Gastroesophageal sphincter (tissue), 4 donors: ENCODE data around the gene SPCS2. TPM values are rescaled to one million over a fixed set of nuclear protein-coding genes. Genes with fewer than 3 reads are reported as not detected.

ENCODE experiments used
- ATAC-seq: fragments of 150-250 bp; one replicate; pipeline ENCODE4 v1.9.1; 2016; ENCODE audit warnings: mild to moderate bottlenecking, moderate library complexity
- H3K27ac ChIP-seq, 4 donors: fragments of 200-600 bp; sonication (generic) in 3 of 4; 1 replicate in 3 of 4; 2 replicates in 1 of 4; pipeline ENCODE4 v1.5.1; 2016 to 2019
- H3K27me3 ChIP-seq: fragments of 200-600 bp; sonication (generic); one replicate; pipeline ENCODE4 v1.5.1; 2019
- H3K36me3 ChIP-seq, 2 donors: fragments of 200-600 bp; sonication (generic); one replicate each; pipeline ENCODE4 v1.5.1; 2019; ENCODE audit warnings: control low read depth in 1 of 2
- H3K4me1 ChIP-seq, 3 donors: fragments of 200-600 bp; sonication (generic); 1 replicate in 2 of 3; 2 replicates in 1 of 3; pipeline ENCODE4 v1.5.1; 2016 to 2019; ENCODE audit warnings: control low read depth in 2 of 3
- H3K4me3 ChIP-seq, 2 donors: fragments of 200-600 bp; sonication (generic); one replicate each; pipeline ENCODE4 v1.5.1; 2019; ENCODE audit warnings: mild to moderate bottlenecking in 1 of 2, moderate library complexity in 1 of 2
- H3K9me3 ChIP-seq, 3 donors: fragments of 200-600 bp; sonication (generic); one replicate each; pipeline ENCODE4 v1.5.1; 2017 to 2019; ENCODE audit warnings: control low read depth in 2 of 3
- EP300 ChIP-seq: sonication (generic); formaldehyde crosslinking; IDR thresholded peaks from one replicate; pipeline ENCODE4 v1.6.1; 2017; ENCODE audit warnings: antibody characterized with exemption, mild to moderate bottlenecking
- POLR2A ChIP-seq, 2 donors: fragments of 450-650 bp; IDR thresholded peaks; one replicate each; pipeline ENCODE4 v1.6.1; 2017; ENCODE audit warnings: antibody characterized with exemption in 2 of 2, mild to moderate bottlenecking in 2 of 2, moderate library complexity in 1 of 2
- POLR2AphosphoS5 ChIP-seq: sonication (generic); formaldehyde crosslinking; IDR thresholded peaks from one replicate; pipeline ENCODE4 v1.6.1; 2017; ENCODE audit warnings: antibody characterized with exemption
- WGBS, 2 donors: methylation state at CpG; one replicate each; pipeline ENCODE4 v1.1.5; 2018; ENCODE audit warnings: low coverage in 1 of 2; 5-methylcytosine and 5-hydroxymethylcytosine counted together
- total RNA-seq, 4 donors: library from RNA; depleted of rRNA; stranded (reverse); fragments of >200 nt; gene quantifications; one replicate each; pipeline ENCODE4 v1.1.0, GENCODE V29; 2016
- TF ChIP-seq, protein P1 (sequence below), 4 experiments: fragments of 200-600 bp in 2 of 4; fragments of 450-650 bp in 2 of 4; sonication (generic) in 1 of 4; IDR thresholded peaks; one replicate each; pipeline ENCODE4 v1.5.1; 2017 to 2019; ENCODE audit warnings: antibody characterized with exemption in 4 of 4, mild to moderate bottlenecking in 2 of 4, moderate library complexity in 2 of 4

The SPCS2 gene
- total RNA-seq, 4 donors from 2014 or later: 27.2 to 49.5 (median 37.0) TPM

DNA sequence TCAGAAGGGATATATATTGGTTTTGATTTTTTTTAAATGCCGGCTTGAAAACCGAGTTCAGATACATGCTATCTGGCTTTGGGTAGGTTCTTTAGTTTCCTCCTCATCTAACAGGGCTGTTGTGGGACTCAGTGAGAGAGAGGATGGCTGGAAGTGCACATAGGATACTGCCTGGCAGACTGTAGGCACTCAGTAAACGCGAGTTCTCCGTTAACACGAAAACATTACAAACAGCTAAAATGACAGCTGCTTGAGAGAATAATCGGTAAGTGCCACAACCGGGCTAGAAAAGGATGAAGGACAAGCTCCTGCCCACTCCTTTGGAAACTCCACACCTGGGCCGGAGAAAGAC, 544 bp upstream of the SPCS2 start:
- Histone ChIP-seq H3K4me1 (peaks cover 2 to 47% (median 20%) of the 10 kb centered on the region in 3 donors), H3K27me3 (no peaks in the 10 kb centered on the region), H3K4me3 (peak overlapping the region; percentile 82 to 92), H3K36me3 (peaks cover 0 to 18% of the 10 kb centered on the region in 2 donors), H3K27ac (peak overlapping the region; percentile 32 to 86 (median 84)), H3K9me3 (no peaks in the 10 kb centered on the region)
- ATAC-seq: peak; percentile 14
- WGBS, 2 donors: 0 to 1% methylated on average over 2 to 9 of the region's 9 CpGs
- TF ChIP-seq, protein P1, sequence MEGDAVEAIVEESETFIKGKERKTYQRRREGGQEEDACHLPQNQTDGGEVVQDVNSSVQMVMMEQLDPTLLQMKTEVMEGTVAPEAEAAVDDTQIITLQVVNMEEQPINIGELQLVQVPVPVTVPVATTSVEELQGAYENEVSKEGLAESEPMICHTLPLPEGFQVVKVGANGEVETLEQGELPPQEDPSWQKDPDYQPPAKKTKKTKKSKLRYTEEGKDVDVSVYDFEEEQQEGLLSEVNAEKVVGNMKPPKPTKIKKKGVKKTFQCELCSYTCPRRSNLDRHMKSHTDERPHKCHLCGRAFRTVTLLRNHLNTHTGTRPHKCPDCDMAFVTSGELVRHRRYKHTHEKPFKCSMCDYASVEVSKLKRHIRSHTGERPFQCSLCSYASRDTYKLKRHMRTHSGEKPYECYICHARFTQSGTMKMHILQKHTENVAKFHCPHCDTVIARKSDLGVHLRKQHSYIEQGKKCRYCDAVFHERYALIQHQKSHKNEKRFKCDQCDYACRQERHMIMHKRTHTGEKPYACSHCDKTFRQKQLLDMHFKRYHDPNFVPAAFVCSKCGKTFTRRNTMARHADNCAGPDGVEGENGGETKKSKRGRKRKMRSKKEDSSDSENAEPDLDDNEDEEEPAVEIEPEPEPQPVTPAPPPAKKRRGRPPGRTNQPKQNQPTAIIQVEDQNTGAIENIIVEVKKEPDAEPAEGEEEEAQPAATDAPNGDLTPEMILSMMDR (IDR thresholded peaks at IDR 0.05): no peak
- TF ChIP-seq POLR2A (IDR thresholded peaks at IDR 0.05): no peak
- TF ChIP-seq EP300: no peak
- no peak for TF ChIP-seq POLR2AphosphoS5

DNA sequence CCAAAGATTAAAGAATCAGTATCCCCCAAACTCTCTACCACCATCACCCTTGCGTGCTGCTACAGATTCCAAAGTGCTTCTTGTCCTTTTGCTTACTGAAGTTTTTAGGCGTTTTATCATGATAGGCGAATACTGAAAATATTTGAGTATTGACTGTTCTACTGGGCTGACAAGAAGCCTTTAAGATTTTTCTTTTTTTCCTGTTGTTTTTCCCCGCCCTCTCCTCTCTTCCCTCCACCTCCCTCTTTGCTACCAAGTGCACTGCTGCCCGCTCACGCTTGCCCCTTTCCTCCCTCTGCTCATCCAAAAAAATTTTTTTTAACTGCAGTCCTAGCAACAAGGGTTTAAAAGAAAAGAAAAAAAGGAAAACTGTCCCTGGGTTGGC, 679 bp downstream of the SPCS2 start:
- TF ChIP-seq POLR2A (IDR thresholded peaks at IDR 0.05) (no peak), POLR2AphosphoS5 (no peak), EP300 (no peak)
- TF ChIP-seq, protein P1 (IDR thresholded peaks at IDR 0.05): no peak
- WGBS, 2 donors: 1 to 2% methylated on average over 5 to 6 of the region's 6 CpGs
- no peak for ATAC-seq
- H3K4me3 ChIP-seq: peak overlapping the region; percentile 82 to 92
- H3K4me1 ChIP-seq: peaks cover 2 to 57% (median 20%) of the 10 kb centered on the region in 3 donors
- peaks cover 0 to 6% of the 10 kb centered on the region in 2 donors for H3K36me3 ChIP-seq
- peak overlapping the region in 3 of 4 donors; percentile 84 to 86 (median 85) for H3K27ac ChIP-seq
- no peaks in the 10 kb centered on the region for H3K9me3 ChIP-seq
- no peaks in the 10 kb centered on the region for H3K27me3 ChIP-seq

DNA sequence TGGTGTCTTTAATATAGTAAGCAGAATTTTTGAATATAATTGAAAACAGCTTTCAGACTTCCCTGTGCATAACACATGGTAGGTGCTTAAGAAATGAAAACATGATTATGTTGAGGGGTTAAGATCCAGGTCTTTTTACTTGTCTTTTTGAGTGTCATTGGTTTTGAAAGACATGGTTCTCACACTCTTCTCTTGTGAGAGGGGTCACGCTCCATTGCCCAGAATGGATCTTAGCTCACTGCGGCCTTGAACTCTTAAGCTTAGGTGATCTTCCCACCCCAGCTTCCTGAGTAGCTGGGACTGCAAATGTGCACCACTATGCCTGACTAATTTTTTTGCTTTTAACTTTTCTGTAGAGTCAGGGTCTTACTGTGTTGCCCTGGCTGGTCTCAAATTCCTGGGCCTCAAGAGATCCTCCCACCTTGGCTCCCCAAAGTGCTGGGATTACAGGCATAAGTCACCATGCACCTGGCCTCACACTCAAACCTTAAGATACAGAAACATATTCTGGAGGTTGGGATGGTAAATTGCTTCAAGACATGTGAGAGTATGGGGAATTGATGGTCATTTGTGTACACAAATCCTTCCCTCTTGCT, 1.4 kb downstream of the SPCS2 start:
- 76 to 80% methylated on average over 2 of the region's 2 CpGs for WGBS, 2 donors

DNA sequence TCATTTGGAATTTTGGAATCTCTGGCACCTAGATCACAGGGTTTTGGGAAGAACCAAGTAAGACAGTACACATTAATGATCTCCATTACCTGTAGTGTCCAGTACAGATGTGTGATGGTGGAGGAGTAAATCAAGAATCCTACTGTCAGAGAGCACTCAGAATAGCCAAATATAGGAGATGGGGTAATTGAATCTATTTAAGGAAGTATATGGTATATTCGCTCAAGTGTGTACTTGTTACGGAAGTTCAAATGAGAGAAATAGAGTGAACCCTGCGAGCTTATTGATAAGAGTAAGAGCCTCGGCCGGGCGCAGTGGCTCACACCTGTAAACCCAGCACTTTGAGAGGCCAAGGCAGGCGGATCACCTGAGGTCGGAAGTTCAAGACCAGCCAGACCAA, 2.2 kb downstream of the SPCS2 start:
- no peak for ATAC-seq
- Histone ChIP-seq H3K36me3 (peaks cover 0 to 3% of the 10 kb centered on the region in 2 donors), H3K4me3 (no peak overlapping the region), H3K27ac (no peak overlapping the region), H3K9me3 (no peaks in the 10 kb centered on the region), H3K4me1 (peaks cover 2 to 61% (median 20%) of the 10 kb centered on the region in 3 donors), H3K27me3 (no peaks in the 10 kb centered on the region)
- 87 to 92% methylated on average over 6 to 8 of the region's 8 CpGs for WGBS, 2 donors
- TF ChIP-seq, protein P1 (IDR thresholded peaks at IDR 0.05): no peak
- TF ChIP-seq POLR2A (IDR thresholded peaks at IDR 0.05) (no peak), POLR2AphosphoS5 (no peak), EP300 (no peak)

More for the DNA sequence above, 1.4 kb downstream of the SPCS2 start:
- no peaks in the 10 kb centered on the region for H3K27me3 ChIP-seq
- no peaks in the 10 kb centered on the region for H3K9me3 ChIP-seq
- H3K4me3 ChIP-seq: peak overlapping the region; percentile 82 to 92
- peaks cover 2 to 57% (median 20%) of the 10 kb centered on the region in 3 donors for H3K4me1 ChIP-seq
- no peak for ATAC-seq
- peak overlapping the region in 1 of 4 donors; percentile 85 for H3K27ac ChIP-seq
- TF ChIP-seq POLR2AphosphoS5 (no peak), POLR2A (IDR thresholded peaks at IDR 0.05) (no peak), EP300 (no peak)
- TF ChIP-seq, protein P1 (IDR thresholded peaks at IDR 0.05): no peak
- peaks cover 0 to 3% of the 10 kb centered on the region in 2 donors for H3K36me3 ChIP-seq

DNA sequence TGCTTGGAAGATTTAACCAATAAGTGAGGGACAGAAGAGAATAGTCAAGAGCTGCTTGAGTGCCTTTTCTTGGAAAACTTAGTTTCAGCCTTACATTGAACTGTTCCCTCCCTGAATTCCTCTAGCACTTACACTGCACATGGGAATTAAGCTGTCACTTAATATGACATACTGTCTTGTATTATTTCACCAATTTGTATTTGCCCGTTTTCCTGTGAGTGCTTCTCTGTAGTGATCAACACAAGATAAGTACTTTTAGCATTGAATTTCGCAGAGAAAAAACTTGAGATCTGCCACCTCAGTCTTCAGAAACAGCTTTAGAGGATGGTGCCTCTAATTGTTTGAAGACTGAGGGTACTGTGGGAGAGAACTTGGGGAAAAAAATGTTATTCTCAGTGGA, 3.7 kb downstream of the SPCS2 start:
- H3K4me3 ChIP-seq: no peak overlapping the region
- H3K27ac ChIP-seq: no peak overlapping the region
- no peaks in the 10 kb centered on the region for H3K27me3 ChIP-seq
- WGBS, 2 donors: 70 to 75% methylated on average over 2 of the region's 2 CpGs
- H3K4me1 ChIP-seq: peaks cover 2 to 65% (median 20%) of the 10 kb centered on the region in 3 donors
- peaks cover 0 to 3% of the 10 kb centered on the region in 2 donors for H3K36me3 ChIP-seq
- TF ChIP-seq, protein P1 (IDR thresholded peaks at IDR 0.05): no peak
- TF ChIP-seq POLR2A (IDR thresholded peaks at IDR 0.05): no peak
- no peak for TF ChIP-seq EP300
- no peak for TF ChIP-seq POLR2AphosphoS5
- ATAC-seq: no peak
- no peaks in the 10 kb centered on the region for H3K9me3 ChIP-seq
